Testis (tissue), 3 donors: Measurements from ENCODE around the gene CASK. TPM values are rescaled to one million over a fixed set of nuclear protein-coding genes. Genes with fewer than 3 reads are reported as not detected.

Source experiments
- DNase-seq: peaks from one replicate; pipeline ENCODE4 v3.0.0-alpha.2; 2019
- H3K27ac ChIP-seq, 2 donors: fragments of 200-600 bp; sonication (generic); one replicate each; pipeline ENCODE4 v1.5.1; 2019
- H3K27me3 ChIP-seq: fragments of 200-600 bp; sonication (generic); one replicate; pipeline ENCODE4 v1.5.1; 2019
- H3K36me3 ChIP-seq: fragments of 200-600 bp; sonication (generic); one replicate; pipeline ENCODE4 v1.5.1; 2017; ENCODE audit warnings: low read depth; ENCODE audit errors: missing control alignments
- H3K4me1 ChIP-seq: fragments of 200-600 bp; sonication (generic); one replicate; pipeline ENCODE4 v1.5.1; 2019
- H3K4me3 ChIP-seq, 2 donors: fragments of 200-600 bp; sonication (generic); one replicate each; pipeline ENCODE4 v1.5.1; 2017 to 2019
- H3K9me3 ChIP-seq: fragments of 200-600 bp; sonication (generic); one replicate; pipeline ENCODE4 v1.5.1; 2017
- CTCF ChIP-seq, 3 experiments: fragments of 450-650 bp in 2 of 3; fragments of 200-600 bp in 1 of 3; sonication (generic) in 1 of 3; IDR thresholded peaks; one replicate each; pipeline ENCODE4 v1.5.1; 2016 to 2019; ENCODE audit warnings: antibody characterized with exemption in 3 of 3, mild to moderate bottlenecking in 2 of 3, moderate library complexity in 1 of 3
- POLR2A ChIP-seq: fragments of 450-650 bp; IDR thresholded peaks from one replicate; pipeline ENCODE4 v1.6.1; 2017; ENCODE audit warnings: antibody characterized with exemption, mild to moderate bottlenecking, moderate library complexity
- WGBS, 2 donors: methylation state at CpG; one replicate each; pipeline ENCODE4 v1.1.5; 2018; 5-methylcytosine and 5-hydroxymethylcytosine counted together
- intact Hi-C: fragments of 100-400 bp; cut with DNase I; formaldehyde crosslinking; loops from one replicate; pipeline ENCODE4 v1.15.1; 2023; ENCODE audit warnings: low total_unique reads
- polyA plus RNA-seq: library from polyadenylated mRNA; stranded (reverse); fragments of 350-450 nt; fragmentation: Illumina TruSeq; extraction: RNeasy Lipid Tissue Mini Kit (QIAGEN cat#74804); gene quantifications from one replicate; pipeline ENCODE4 v1.2.3, GENCODE V29; 2014; ENCODE audit warnings: low read depth, low replicate concordance; ENCODE audit not compliant: insufficient read depth
- total RNA-seq, 2 donors: library from RNA; depleted of rRNA; stranded (reverse); fragments of >200 nt; gene quantifications; one replicate each; pipeline ENCODE4 v1.2.3, GENCODE V29; 2016

The CASK gene
- total and polyA plus RNA-seq, 3 donors from 2014 or later = 8.5 to 20.9 (median 14.5) TPM

- no peaks in the 10 kb centered on the region for H3K4me1 ChIP-seq
- no peak for DNase-seq
- TF ChIP-seq POLR2A (no peak), CTCF (IDR thresholded peaks at IDR 0.05) (no peak)
- no peaks in the 10 kb centered on the region for H3K27me3 ChIP-seq
- H3K27ac ChIP-seq = no peak overlapping the region
- no peak overlapping the region for H3K4me3 ChIP-seq
- H3K36me3 ChIP-seq = no peaks in the 10 kb centered on the region
- H3K9me3 ChIP-seq = no peaks in the 10 kb centered on the region
- intact Hi-C loops = no loop called here
- 93 to 96% methylated on average over 9 of the region's 9 CpGs for WGBS, 2 donors
Observed at GRCh38 chrX:41518127-41518840, 405.1 kb downstream of the CASK start.

- no peak overlapping the region for H3K27ac ChIP-seq
- no peak overlapping the region for H3K4me3 ChIP-seq
- intact Hi-C loops = no loop called here
- no peaks in the 10 kb centered on the region for H3K36me3 ChIP-seq
- no peaks in the 10 kb centered on the region for H3K27me3 ChIP-seq
- TF ChIP-seq CTCF (IDR thresholded peaks at IDR 0.05) (no peak), POLR2A (no peak)
- no peaks in the 10 kb centered on the region for H3K9me3 ChIP-seq
- 66% methylated on average over 4 of the region's 4 CpGs for WGBS, 2 donors
- no peak for DNase-seq
- H3K4me1 ChIP-seq = no peaks in the 10 kb centered on the region
Observed at GRCh38 chrX:41516999-41517765, 406.2 kb downstream of the CASK start.

- Histone ChIP-seq H3K27me3 (no peaks in the 10 kb centered on the region), H3K9me3 (no peaks in the 10 kb centered on the region), H3K4me1 (no peaks in the 10 kb centered on the region), H3K36me3 (no peaks in the 10 kb centered on the region), H3K27ac (no peak overlapping the region), H3K4me3 (no peak overlapping the region)
- intact Hi-C loops = no loop called here
- WGBS, 2 donors = 77 to 80% methylated on average over 5 of the region's 5 CpGs
- no peak for DNase-seq
- TF ChIP-seq CTCF (IDR thresholded peaks at IDR 0.05) (no peak), POLR2A (no peak)
Observed at GRCh38 chrX:41516456-41516855, 406.9 kb downstream of the CASK start.

GRCh38 chrX:41515376-41515775 lies 408.0 kb downstream of the CASK start:
- WGBS, 2 donors = 63 to 86% methylated on average over 4 to 12 of the region's 12 CpGs
- Histone ChIP-seq H3K4me1 (no peaks in the 10 kb centered on the region), H3K36me3 (no peaks in the 10 kb centered on the region), H3K4me3 (no peak overlapping the region), H3K27ac (no peak overlapping the region), H3K27me3 (no peaks in the 10 kb centered on the region), H3K9me3 (no peaks in the 10 kb centered on the region)
- no peak for TF ChIP-seq CTCF (IDR thresholded peaks at IDR 0.05)
- no peak for TF ChIP-seq POLR2A
- DNase-seq = no peak
- intact Hi-C loops = no loop called here
